Caco-2 (cell line): ENCODE measurements around the gene TIMMDC1. TPM values are rescaled to one million over a fixed set of nuclear protein-coding genes. Genes with fewer than 3 reads are reported as not detected.

Source experiments
- BruUV-seq: library from RNA; stranded (reverse); fragments of 400-500 nt; replicated peaks from 2 replicates; lab custom pipeline; 2021; lab: Mats Ljungman, UMichigan
- CTCF ChIA-PET: fragments of 300-600 bp; sonication (Branson Sonifier 250); formaldehyde crosslinking; loops from one replicate; lab custom pipeline; 2022; ENCODE audit warnings: antibody characterized with exemption; lab: Charles Lee
- POLR2A ChIA-PET: fragments of 300-600 bp; sonication (Branson Sonifier 250); formaldehyde crosslinking; loops from one replicate; lab custom pipeline; 2022; ENCODE audit warnings: antibody characterized with exemption; lab: Charles Lee
- DNase-seq, 2 experiments: peaks; one replicate each; pipeline versions ENCODE4 v3.0.0 to v3.0.0-alpha.2; 2020 to 2022
- H3K27me3 ChIP-seq: replicated peaks from 2 replicates; pipeline ENCODE4 v1.6.0; 2011; ENCODE audit warnings: low read length; ENCODE audit not compliant: control insufficient read depth, insufficient read depth
- H3K36me3 ChIP-seq: 2 replicates; pipeline ENCODE4 v1.5.1; 2011; ENCODE audit warnings: low read length; ENCODE audit not compliant: control insufficient read depth, insufficient read depth
- H3K4me1 ChIP-seq: fragments of 250-450 bp; sonication (Bioruptor Pico); 2 replicates; pipeline ENCODE4 v1.5.1; 2020; ENCODE audit warnings: mild to moderate bottlenecking
- H3K4me3 ChIP-seq: 2 replicates; pipeline ENCODE4 v1.5.1; 2011; ENCODE audit warnings: low read depth, mild to moderate bottlenecking, control low read depth, low read length
- H3K9me3 ChIP-seq: fragments of 250-450 bp; sonication (Bioruptor Pico); 2 replicates; pipeline ENCODE4 v1.5.1; 2020; ENCODE audit warnings: mild to moderate bottlenecking, moderate library complexity
- H3K27ac Mint-ChIP-seq: one replicate; pipeline ENCODE4 v1.8.0; 2022; ENCODE audit warnings: mixed read lengths; ENCODE audit not compliant: unreplicated experiment
- H3K27me3 Mint-ChIP-seq: one replicate; pipeline ENCODE4 v1.8.0; 2022; ENCODE audit warnings: mixed read lengths; ENCODE audit not compliant: insufficient read depth, unreplicated experiment
- H3K36me3 Mint-ChIP-seq: one replicate; pipeline ENCODE4 v1.8.0; 2022; ENCODE audit warnings: mild to moderate bottlenecking, mixed read lengths; ENCODE audit not compliant: insufficient read depth, unreplicated experiment
- H3K4me1 Mint-ChIP-seq: one replicate; pipeline ENCODE4 v1.8.0; 2022; ENCODE audit warnings: low read depth, mixed read lengths; ENCODE audit not compliant: unreplicated experiment
- H3K4me3 Mint-ChIP-seq: one replicate; pipeline ENCODE4 v1.8.0; 2022; ENCODE audit warnings: mild to moderate bottlenecking, moderate library complexity, mixed read lengths; ENCODE audit not compliant: unreplicated experiment
- H3K9me3 Mint-ChIP-seq: one replicate; pipeline ENCODE4 v1.8.0; 2022; ENCODE audit warnings: mixed read lengths; ENCODE audit not compliant: unreplicated experiment
- intact Hi-C: fragments of 100-400 bp; cut with micrococcal nuclease; formaldehyde crosslinking; loops from one replicate; pipeline ENCODE4 v1.10.0; 2022; ENCODE audit not compliant: unreplicated experiment
- total RNA-seq: library from RNA; stranded (reverse); gene quantifications from 2 replicates; pipeline ENCODE4 v1.2.3, GENCODE V29; 2022
- TF ChIP-seq, protein P1 (sequence below), 2 experiments: fragments of 200-600 bp in 1 of 2; IDR thresholded peaks; 1 replicate in 1 of 2; 2 replicates in 1 of 2; pipeline versions ENCODE4 v1.5.1 to v1.8.0; 2011 to 2022; ENCODE audit warnings: antibody characterized with exemption in 1 of 2, control low read depth in 1 of 2, inconsistent platforms in 1 of 2, low read depth in 1 of 2, low read length in 1 of 2, mild to moderate bottlenecking in 1 of 2, moderate library complexity in 1 of 2; ENCODE audit not compliant: insufficient read depth in 1 of 2, severe bottlenecking in 1 of 2, unreplicated experiment in 1 of 2

TIMMDC1 gene
- total RNA-seq, 1 experiment from 2014 or later: 66.7 TPM

DNA sequence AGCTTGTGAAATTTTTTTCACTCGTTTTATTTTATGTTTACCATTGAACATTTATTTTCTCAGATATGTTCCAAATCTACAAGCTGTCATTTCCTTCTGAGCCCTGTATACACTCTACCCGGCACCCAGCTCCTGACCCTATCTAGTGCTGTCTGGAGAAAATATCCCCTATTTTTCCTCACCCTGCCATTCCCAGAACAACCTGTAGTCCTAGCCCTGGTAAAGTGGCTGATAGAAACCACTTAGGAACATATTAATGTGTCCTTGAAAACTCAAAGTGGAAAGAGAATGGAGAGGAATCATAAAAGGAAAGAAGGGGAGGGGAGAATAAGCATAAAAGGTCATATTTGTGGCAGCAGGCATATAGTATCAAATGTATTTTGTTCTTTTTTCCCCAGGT is 8.2 kb upstream of the TIMMDC1 start:
- no peaks in the 10 kb centered on the region for H3K9me3 Mint-ChIP-seq
- intact Hi-C loops: no loop called here
- Histone ChIP-seq H3K4me3 (no peak overlapping the region), H3K27me3 (no peaks in the 10 kb centered on the region), H3K36me3 (peaks cover 2% of the 10 kb centered on the region; the same call in 1 of the 2 replicates), H3K9me3 (no peaks in the 10 kb centered on the region), H3K4me1 (no peaks in the 10 kb centered on the region)
- TF ChIP-seq, protein P1, sequence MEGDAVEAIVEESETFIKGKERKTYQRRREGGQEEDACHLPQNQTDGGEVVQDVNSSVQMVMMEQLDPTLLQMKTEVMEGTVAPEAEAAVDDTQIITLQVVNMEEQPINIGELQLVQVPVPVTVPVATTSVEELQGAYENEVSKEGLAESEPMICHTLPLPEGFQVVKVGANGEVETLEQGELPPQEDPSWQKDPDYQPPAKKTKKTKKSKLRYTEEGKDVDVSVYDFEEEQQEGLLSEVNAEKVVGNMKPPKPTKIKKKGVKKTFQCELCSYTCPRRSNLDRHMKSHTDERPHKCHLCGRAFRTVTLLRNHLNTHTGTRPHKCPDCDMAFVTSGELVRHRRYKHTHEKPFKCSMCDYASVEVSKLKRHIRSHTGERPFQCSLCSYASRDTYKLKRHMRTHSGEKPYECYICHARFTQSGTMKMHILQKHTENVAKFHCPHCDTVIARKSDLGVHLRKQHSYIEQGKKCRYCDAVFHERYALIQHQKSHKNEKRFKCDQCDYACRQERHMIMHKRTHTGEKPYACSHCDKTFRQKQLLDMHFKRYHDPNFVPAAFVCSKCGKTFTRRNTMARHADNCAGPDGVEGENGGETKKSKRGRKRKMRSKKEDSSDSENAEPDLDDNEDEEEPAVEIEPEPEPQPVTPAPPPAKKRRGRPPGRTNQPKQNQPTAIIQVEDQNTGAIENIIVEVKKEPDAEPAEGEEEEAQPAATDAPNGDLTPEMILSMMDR (IDR thresholded peaks at IDR 0.05; ENCODE audit: insufficient read depth in 1 of 2, low read depth in 1 of 2, low read length in 1 of 2, severe bottlenecking in 1 of 2, unreplicated experiment in 1 of 2): no peak
- POLR2A ChIA-PET: no interaction called here
- H3K4me3 Mint-ChIP-seq: no peak overlapping the region
- no peaks in the 10 kb centered on the region for H3K4me1 Mint-ChIP-seq
- BruUV-seq: no TSS peak
- CTCF ChIA-PET: no interaction called here
- no peaks in the 10 kb centered on the region for H3K27me3 Mint-ChIP-seq
- no peak for DNase-seq
- no peaks in the 10 kb centered on the region for H3K36me3 Mint-ChIP-seq
- H3K27ac Mint-ChIP-seq: no peak overlapping the region

DNA sequence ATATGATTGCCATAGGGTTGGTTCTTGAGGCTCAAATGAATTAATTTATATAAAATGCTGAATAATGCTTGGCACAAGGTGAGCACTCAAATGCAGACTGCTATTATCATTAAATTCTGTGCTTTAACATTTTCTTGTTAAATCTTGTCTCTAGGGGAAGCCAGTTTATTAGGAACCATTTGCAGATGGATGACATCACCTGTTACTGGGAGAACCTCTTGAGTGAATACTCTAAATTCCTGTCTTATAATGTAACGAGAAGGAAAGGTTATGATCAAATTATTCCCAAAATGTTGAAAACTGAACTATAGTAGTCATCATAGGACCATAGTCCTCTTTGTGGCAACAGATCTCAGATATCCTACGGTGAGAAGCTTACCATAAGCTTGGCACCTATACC is 6.2 kb upstream of the TIMMDC1 start:
- no peak overlapping the region for H3K4me3 Mint-ChIP-seq
- no peaks in the 10 kb centered on the region for H3K9me3 Mint-ChIP-seq
- H3K36me3 Mint-ChIP-seq: no peaks in the 10 kb centered on the region
- H3K4me1 ChIP-seq: no peaks in the 10 kb centered on the region
- intact Hi-C loops: no loop called here
- peaks cover under 1% of the 10 kb centered on the region for H3K4me1 Mint-ChIP-seq
- TF ChIP-seq, protein P1 (IDR thresholded peaks at IDR 0.05; ENCODE audit: insufficient read depth in 1 of 2, low read depth in 1 of 2, low read length in 1 of 2, severe bottlenecking in 1 of 2, unreplicated experiment in 1 of 2): no peak
- BruUV-seq: no TSS peak
- no peaks in the 10 kb centered on the region for H3K36me3 ChIP-seq
- POLR2A ChIA-PET: no interaction called here
- no peaks in the 10 kb centered on the region for H3K9me3 ChIP-seq
- no peak overlapping the region for H3K4me3 ChIP-seq
- DNase-seq: no peak
- no peaks in the 10 kb centered on the region for H3K27me3 Mint-ChIP-seq
- no peak overlapping the region for H3K27ac Mint-ChIP-seq
- no peaks in the 10 kb centered on the region for H3K27me3 ChIP-seq
- CTCF ChIA-PET: no interaction called here

DNA sequence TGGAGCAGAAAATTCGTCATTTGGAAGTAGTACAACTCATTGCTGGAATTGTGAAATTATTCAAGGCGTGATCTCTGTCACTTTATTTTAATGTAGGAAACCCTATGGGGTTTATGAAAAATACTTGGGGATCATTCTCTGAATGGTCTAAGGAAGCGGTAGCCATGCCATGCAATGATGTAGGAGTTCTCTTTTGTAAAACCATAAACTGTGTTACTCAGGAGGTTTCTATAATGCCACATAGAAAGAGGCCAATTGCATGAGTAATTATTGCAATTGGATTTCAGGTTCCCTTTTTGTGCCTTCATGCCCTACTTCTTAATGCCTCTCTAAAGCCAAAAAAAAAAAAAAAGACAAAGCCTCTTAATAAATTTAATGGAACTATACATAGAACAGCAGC is 5.5 kb upstream of the TIMMDC1 start:
- intact Hi-C loops: no loop called here
- H3K4me1 Mint-ChIP-seq: peaks cover 6% of the 10 kb centered on the region
- H3K27me3 Mint-ChIP-seq: no peaks in the 10 kb centered on the region
- CTCF ChIA-PET: no interaction called here
- H3K4me1 ChIP-seq: no peaks in the 10 kb centered on the region
- no peaks in the 10 kb centered on the region for H3K9me3 ChIP-seq
- H3K27ac Mint-ChIP-seq: no peak overlapping the region
- H3K4me3 Mint-ChIP-seq: no peak overlapping the region
- TF ChIP-seq, protein P1 (IDR thresholded peaks at IDR 0.05; ENCODE audit: insufficient read depth in 1 of 2, low read depth in 1 of 2, low read length in 1 of 2, severe bottlenecking in 1 of 2, unreplicated experiment in 1 of 2): no peak
- no peaks in the 10 kb centered on the region for H3K27me3 ChIP-seq
- no peaks in the 10 kb centered on the region for H3K36me3 ChIP-seq
- no peaks in the 10 kb centered on the region for H3K9me3 Mint-ChIP-seq
- POLR2A ChIA-PET: no interaction called here
- DNase-seq: no peak
- BruUV-seq: no TSS peak
- peaks cover under 1% of the 10 kb centered on the region for H3K36me3 Mint-ChIP-seq
- no peak overlapping the region for H3K4me3 ChIP-seq
